Sciatic nerve (tissue), 2 donors: ENCODE results near the gene ANKS1B. TPM values are rescaled to one million over a fixed set of nuclear protein-coding genes. Genes with fewer than 3 reads are reported as not detected.
"Not testable (repeated sequence)": the region's sequence is repeated elsewhere in the genome, so short reads cannot be mapped to it uniquely, and the experiment has no call there.

ENCODE experiments used
- ATAC-seq: fragments of 200-7000 bp; cut with Tn5 transposase; one replicate; pipeline ENCODE4 v1.9.1; 2020; ENCODE audit warnings: mild to moderate bottlenecking, moderate library complexity
- DNase-seq: peaks from one replicate; pipeline ENCODE4 v3.0.0-alpha.2; 2020; ENCODE audit warnings: low spot score
- intact Hi-C: fragments of 100-400 bp; cut with DNase I; formaldehyde crosslinking; loops from one replicate; pipeline ENCODE4 v1.14.2; 2022
- total RNA-seq: library from RNA; stranded (reverse); fragmentation: NEBNext Ultra II Directional; extraction: Animal tissue kit (Norgen Biotek cat#: 25700); gene quantifications from one replicate; pipeline ENCODE4 v1.2.1, GENCODE V29; 2021
- donor health status: DM: no; HTN: no; CAD: no.
- donor health status: DM: no; HTN: no; CAD: no.

The ANKS1B gene
- total RNA-seq, 1 donor from 2014 or later, result 20.8 TPM

DNA sequence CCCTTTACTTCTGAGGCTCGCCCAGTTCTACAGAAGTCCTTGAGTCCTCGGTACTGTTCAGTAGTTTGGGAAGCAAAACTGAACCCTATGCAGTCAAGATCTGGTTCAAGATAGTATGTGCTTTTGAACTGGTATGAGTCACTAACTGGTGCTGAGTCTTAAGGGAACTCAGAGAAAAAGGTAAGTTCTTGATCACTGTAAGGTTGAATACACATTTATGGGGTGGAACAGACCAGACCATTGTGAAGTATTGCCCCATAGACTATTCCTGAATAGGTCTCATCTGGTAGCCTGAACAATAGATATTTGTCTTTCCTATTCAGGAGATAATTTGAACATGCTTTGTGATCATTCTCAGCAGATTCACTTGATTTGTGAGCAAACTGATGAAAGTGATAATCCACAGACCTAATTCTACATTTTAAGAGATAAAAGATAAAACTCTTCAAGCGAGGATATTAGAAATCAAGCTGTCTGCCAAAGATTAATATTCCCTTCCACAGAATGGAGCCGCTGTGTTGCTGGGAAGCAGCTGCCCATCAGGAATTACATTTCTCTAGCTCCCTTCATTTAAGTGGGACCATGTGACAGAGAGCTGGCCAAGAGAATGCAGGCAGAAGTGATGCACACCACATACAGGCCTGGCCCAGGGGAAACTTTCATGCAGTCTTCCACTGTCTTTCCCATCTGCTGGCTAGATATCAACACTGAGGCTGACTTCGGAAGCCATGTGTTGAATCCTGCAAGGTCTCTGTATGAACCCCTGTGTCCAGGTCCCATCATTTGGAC is 707.0 kb downstream of the ANKS1B start:
- ATAC-seq (no peak), DNase-seq (no peak)
- intact Hi-C loops, result no loop called here

DNA sequence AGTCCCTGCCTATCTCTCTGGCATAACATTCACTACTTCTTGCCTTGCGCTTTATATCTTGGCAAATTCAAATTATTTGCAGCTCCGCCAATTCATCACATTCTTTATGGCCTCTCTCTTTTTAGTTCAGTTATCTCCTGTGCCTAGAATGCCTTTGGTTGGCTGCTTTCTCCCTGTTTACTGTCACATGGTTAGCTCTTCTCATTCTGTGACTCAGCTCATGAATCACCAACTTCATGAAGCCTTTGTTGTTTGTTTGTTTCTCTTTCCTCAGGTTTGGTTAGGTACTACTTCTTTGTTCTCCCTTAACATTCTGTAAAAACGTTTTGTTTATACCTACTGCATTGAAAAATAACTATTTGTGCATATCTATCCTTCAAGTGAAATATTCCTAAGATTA is 713.7 kb downstream of the ANKS1B start:
- intact Hi-C loops, result no loop called here
- ATAC-seq, result no peak
- no peak for DNase-seq

DNA sequence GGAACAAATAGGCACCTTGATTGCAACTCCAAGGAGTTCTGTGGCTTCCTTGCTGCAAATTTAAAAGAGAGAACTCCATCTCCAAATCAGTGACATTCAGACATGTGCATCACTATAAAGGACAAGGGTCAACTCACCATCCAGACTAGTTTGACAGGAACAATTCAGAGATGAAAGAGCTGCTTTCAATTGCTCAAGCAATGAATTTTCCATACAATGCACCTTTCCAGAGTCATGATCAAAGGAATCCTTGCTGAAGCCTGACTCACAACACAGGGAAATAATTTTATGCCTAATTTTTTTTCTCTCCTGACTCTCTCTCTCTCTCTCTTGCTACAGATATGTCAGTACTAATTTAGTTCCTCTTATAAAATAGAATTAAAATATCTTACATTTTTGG is 717.7 kb downstream of the ANKS1B start:
- intact Hi-C loops, result no loop called here
- no peak for DNase-seq
- ATAC-seq, result no peak

DNA sequence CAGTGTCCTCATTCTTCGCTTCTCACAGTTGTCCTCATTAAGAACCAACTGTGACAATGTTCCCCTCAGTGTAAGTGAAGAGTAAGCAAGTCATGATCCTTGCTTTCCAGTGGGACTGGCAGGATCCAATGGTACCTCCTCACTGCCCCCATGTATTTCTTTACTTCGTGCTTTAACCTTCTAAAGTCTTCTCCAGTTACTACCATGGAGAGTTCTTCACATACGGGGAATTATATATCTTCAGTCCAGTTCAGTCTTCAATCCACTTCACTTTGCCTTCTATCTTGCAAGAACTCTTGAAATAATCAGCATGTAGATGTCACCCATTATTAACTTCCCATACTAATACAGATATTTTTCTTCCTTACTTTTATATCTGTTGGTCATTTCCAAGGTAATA is 719.1 kb downstream of the ANKS1B start:
- DNase-seq (no peak), ATAC-seq (no peak)
- intact Hi-C loops, result no loop called here

DNA sequence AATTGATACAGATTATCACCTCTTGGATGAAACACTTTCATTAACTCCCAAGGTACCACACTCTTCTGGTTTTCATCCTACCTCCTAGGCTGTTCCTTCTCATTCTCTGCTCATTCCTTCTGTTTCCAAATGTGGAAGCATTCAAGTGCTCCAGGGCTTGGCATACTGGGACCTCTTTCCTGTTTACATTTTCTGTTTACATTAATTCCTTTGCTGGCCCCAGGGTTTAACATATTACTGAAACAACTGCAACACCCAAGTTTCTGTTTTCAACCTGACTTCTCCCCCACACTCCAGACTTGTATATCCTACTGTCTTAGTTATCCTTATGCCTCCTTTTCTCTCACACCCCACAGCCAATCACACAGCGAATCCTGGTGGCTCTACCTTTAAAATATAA is 723.5 kb downstream of the ANKS1B start:
- DNase-seq (no peak), ATAC-seq (no peak)
- intact Hi-C loops, result no loop called here

DNA sequence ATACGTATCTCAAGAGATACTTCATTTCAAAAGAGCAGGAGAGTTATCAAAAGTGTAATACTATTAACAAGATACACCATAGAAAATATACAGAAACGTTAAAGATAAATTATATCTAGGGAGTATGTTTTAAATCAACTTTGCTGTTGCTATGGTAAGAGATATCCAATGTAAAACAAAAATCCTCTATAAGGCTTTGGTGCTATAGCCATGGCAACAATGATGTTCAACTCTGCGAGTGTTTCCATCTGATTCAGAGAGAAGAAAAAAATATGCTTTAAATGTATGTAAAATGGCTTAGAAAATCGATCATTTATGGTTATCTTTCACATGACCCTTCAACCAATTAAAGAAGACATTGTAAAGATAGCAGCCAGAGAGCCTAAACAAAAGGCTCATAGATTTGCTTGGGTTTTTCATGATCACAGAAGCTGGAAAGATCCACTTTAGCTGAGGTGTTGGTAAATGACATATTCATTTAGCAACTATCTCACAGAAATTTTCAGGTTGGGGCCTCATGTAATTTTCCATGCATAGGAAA is 724.2 kb downstream of the ANKS1B start:
- ATAC-seq (no peak), DNase-seq (no peak)
- intact Hi-C loops, result no loop called here

DNA sequence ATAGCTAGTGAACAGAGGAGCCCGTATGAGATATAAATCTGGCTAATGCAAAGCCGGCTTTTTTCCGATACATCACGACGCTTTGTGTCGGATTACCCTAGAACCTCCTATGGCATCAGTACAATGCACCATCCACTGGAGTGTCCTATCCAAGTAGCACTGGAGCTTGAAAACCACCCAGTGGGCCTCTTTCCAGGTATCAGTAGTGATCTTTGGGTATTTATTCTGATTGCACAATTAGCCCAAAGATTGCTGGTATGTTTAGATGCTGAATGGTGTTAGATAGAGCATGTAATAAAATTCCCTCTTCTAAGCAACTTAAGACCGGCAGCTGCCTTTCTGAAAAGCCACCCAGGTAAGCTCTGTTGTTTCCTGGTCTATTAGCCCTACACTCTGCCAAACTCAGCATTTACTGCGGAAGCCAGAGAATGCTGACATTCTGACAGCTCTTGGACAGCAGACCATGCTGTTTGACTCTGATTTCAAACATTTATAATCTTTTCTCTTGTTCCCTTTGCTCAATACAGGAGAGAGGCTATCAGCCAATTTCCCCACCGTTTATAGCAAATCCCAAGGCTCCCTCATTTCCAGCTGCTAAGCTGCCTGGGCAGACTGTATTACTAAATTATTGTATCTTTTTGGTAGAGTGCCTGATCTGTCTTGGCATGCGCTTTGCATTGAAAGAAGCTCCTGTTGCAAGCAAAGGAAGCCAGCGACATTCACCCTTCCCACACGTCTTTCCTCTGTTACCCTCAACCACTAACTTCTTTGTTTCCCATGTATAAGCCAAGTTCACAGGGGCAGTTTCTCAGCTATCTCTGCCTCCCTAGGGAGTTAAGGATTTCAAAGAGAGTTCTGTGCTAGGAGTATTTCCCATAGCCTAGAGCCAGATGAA is 725.4 kb downstream of the ANKS1B start:
- DNase-seq (no peak), ATAC-seq (peak; percentile 76)
- intact Hi-C loops, result no loop called here

DNA sequence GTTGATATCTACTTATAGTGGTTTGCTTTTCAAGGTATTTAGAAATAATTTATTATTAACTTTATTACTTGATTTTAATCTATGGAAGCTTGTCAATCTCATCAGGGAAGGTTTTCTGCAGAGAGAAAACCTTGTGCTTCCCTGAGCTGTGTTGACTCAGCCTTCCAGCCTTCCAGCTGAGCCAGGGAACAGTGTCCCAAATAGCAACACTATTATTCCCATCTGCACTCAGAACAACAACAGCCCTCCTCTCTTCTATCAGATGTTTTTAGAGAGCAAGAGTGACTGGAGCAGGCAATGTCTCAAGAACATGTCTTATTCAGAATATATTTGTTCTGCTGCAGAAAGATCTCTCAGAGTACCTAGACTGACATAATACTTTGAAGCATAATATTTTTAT is 727.1 kb downstream of the ANKS1B start:
- DNase-seq, result no peak
- ATAC-seq, result no peak
- intact Hi-C loops, result no loop called here

DNA sequence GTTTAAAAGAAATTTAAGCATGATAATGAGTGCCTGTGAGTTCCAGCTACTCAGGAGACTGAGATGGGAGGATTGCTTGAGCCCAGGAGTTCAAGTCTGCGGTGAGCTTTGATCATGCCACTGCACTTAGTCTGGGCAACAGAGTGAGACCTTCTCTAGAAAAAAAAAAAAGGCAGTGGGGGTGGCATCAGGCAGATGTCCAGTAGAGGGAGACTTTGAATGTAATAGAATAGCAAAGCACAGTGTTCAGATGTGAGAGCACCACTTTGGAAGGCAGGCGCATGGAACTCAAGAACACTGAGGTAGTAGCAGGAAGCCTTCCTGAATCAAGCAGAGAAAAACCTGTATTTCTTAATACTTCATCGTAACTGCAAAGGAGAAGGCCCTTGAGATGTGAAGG is 731.7 kb downstream of the ANKS1B start:
- DNase-seq, result no peak
- ATAC-seq, result no peak
- intact Hi-C loops, result no loop called here

DNA sequence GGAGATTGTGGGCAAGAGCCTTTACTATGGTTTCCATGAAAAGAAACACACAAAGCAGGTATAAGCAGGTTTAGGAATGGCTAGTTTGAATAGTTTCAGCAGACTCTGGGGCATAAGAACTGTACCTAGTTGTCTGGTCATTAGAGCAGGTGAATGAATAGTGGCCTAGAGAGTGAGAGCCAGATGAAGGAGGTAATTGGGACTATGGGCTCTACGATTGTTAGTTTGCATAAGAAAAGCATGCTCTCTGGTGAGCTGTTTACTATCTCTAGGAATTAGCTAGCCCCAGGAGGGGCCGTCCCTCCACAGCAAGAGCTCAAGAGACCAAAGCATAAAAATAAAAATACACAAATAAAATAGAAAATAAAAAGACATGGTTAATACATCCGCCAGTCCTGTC is 734.6 kb downstream of the ANKS1B start:
- ATAC-seq, result no peak
- no peak for DNase-seq
- intact Hi-C loops, result no loop called here

DNA sequence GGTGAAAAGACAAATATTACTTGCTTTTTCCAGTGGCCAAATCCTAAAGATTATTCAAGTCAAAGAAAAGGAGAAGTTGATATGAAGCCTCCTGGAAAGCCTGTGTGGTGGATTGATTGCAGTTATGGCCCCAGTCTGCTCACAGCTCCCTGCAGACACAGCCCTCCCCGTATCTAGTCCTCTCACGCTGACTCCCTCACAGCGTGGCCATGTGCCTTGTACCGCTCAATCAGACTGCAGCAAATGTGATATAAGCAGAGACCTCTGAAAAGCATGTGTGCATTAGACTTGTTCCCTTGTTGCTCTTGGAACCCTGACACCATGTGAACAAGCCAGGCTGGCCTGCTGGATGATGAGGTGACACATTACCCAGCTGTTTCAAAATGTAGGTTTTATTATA is 735.2 kb downstream of the ANKS1B start:
- intact Hi-C loops, result no loop called here
- DNase-seq, result no peak
- no peak for ATAC-seq

DNA sequence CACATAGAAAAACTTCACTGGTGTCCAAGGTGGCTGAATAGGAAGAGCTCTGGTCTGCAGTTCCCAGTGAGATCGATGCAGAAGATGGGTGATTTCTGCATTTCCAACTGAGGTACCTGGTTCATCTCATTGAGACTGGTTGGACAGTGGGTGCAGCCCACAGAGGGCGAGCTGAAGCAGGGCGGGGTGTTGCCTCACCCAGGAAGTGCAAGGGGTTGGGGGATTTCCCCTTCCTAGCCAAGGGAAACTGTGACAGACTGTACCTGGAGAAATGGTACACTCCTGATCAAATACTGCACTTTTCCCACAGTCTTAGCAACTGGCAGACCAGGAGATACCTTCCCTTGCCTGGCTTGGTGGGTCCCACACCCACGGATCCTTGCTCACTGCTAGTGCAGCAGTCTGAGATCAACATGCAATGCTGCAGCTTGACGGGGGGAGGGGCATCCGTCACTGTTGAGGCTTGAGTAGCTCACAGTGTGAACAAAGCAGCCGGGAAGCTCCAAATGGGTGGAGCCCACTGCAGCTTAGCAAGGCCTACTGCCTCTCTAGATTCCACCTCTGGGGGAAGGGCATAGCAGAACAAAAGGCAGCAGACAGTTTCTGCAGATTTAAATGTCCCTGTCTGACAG is 746.7 kb downstream of the ANKS1B start:
- intact Hi-C loops, DNase-seq, ATAC-seq: not testable (repeated sequence)

DNA sequence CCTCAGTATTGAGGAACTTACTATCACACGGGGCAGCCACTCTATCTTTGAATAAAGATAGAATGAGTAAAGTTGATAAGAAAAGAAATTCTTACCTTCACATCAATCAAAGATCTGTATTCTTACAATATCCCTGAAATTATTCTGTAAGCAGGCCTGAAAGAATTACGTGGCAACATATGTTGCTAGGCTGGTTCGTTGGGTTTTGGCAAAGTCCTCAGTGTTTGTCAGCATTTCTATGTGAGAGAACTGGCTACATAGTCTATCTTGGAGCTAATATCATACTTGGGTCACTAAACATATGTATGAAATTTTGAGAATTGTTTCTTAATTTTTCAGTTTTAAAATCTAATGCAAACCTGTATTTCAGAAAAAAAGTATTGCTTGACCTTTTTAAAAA is 749.4 kb downstream of the ANKS1B start:
- no peak for DNase-seq
- intact Hi-C loops, result no loop called here
- ATAC-seq, result no peak

DNA sequence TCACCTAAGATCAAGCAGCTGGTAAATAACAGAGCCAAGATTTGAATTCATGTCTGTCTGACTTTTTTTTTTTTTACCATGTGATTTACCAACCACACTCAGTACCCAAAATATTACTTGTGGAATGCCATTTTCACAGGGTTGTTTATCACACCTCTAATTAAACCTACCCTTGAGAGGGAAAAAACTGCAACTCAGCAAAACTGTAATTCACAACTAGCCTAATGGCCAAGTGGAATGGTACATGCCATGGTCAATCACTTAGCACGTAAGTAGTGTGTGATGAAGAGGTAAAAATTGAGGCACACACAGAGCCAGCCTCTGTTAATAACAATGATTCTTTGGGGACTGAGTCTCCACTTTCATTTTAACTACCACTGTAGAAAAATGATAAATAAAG is 750.0 kb downstream of the ANKS1B start:
- no peak for ATAC-seq
- intact Hi-C loops, result no loop called here
- DNase-seq, result no peak

DNA sequence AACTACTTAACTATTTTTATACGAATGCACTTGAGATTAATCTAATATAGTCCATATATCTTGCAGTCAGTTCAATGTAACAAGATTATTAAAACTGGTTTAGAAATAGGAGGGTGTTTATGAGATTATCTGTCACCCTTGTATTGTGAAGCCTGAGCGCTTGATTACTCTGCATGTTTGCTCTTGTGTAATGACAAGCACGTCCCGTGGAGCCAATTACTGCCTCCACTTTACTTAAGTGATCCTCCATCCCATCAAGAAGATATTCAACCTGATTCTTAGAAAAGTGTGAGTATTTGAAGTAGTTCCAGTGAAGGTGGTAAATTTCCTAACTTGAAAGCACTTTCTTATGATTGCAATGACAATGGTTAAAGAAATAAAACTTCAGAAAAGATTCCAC is 752.4 kb downstream of the ANKS1B start:
- intact Hi-C loops, result no loop called here
- no peak for DNase-seq
- no peak for ATAC-seq

DNA sequence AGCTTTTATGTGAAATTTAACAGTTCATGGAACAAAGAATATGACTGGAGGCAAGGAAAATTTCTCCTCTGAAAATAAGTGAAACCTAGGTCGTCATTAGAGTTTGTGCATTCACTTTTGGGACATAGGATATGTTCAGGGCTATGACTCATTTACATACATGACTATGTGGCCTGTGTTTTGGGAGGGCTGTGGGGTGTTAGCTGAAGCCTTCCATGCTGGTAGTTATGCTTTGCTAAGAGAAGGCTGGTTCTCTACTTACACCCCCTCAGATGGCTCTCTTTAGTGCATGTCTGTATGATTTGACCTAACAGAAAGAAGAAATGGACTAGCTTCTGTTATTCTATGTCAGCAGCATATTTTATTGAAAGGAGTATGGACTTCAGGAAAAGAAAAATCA is 753.7 kb downstream of the ANKS1B start:
- intact Hi-C loops, result no loop called here
- DNase-seq (no peak), ATAC-seq (no peak)

DNA sequence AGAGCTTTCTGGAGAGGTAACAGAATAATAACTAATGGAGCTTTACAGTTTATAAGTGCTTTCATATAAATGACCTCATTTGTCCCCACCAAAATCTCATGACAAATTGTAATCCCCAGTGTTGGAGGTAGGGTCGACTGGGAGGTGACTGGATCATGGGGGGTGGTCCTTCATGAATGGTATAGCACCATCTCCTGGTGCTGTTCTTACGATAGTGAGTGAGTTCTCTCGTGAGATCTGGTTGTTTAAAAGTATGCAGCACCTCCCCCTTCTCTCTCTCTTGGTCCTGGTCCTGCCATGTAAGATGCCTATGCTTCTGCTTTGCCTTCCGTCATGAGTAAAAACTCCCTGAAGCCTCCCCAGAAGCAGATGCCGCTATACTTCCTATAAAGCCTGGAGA is 760.5 kb downstream of the ANKS1B start:
- intact Hi-C loops, result no loop called here
- no peak for DNase-seq
- no peak for ATAC-seq

DNA sequence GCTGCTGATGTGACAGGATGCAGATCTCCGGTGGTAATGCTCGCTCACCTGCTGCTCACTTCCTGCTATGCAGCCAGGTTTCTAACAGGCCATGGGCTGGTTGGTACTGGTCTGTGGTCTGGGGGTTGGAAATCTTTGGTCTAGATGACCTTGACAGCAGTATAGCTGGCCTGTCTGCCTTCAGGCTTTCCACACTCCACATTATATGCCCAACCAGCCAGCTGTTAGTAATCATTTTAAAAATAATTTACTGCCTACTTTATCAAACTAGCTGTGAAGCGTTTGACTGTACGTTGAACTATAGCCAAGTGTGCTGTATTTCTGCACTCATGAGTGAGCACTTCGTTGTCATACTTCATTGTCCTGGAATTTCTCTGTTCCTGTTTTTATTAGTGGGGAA is 761.2 kb downstream of the ANKS1B start:
- intact Hi-C loops, result no loop called here

DNA sequence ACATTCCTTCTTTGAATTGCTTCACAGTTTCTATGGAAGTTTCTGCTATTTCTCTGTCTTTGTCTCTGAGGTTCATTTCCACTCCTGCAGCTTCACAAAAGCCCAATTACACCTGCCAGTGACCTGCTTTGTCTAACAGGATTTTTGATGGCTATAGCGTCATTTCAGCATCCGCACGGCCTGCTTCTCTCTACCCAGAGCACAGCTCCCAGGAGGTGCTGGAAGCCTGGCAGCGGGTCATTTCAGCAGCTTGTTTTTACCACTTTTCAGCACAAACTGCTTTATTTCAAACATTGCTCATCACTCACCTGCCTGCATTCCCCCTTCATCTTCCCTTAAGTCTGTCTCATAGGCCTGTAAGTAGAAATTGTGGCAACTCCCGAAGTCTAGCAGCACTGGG is 771.7 kb downstream of the ANKS1B start:
- ATAC-seq (no peak), DNase-seq (no peak)
- intact Hi-C loops, result loop anchor here (5.0 kb wide), 1 partner anchor 1186 kb away; no protein-coding TSS in a partner anchor

More for the DNA sequence above, 761.2 kb downstream of the ANKS1B start:
- ATAC-seq (no peak), DNase-seq (no peak)

DNA sequence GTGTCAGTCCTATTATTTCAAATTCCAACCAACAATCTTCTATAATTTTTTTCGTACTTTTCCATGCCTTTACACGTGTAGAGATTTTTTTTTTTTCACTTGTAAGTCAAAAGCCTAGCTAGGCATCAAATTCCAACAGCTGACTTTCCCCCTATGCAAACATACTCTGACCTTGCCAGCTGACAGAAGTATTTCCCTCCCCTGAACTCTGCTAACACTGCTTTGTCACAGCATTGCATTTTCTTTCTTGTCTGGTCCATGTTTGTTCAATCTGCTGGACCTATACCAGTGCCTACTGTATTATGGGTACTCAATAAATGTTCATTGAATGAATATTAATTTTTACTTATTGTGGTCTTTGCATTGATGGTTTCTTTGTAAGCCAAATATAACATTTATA is 772.5 kb downstream of the ANKS1B start:
- ATAC-seq (no peak), DNase-seq (no peak)
- intact Hi-C loops, result loop anchor here (5.0 kb wide), 1 partner anchor 1185 kb away; no protein-coding TSS in a partner anchor
